Measurements from ENCODE around the gene S100A8. TPM values are rescaled to one million over a fixed set of nuclear protein-coding genes. Genes with fewer than 3 reads are reported as not detected.
"Not testable (repeated sequence)": the region's sequence is repeated elsewhere in the genome, so short reads cannot be mapped to it uniquely, and the experiment has no call there.

S100A8 gene
- polyA plus RNA-seq, 1 donor = 2.5 TPM

DNA sequence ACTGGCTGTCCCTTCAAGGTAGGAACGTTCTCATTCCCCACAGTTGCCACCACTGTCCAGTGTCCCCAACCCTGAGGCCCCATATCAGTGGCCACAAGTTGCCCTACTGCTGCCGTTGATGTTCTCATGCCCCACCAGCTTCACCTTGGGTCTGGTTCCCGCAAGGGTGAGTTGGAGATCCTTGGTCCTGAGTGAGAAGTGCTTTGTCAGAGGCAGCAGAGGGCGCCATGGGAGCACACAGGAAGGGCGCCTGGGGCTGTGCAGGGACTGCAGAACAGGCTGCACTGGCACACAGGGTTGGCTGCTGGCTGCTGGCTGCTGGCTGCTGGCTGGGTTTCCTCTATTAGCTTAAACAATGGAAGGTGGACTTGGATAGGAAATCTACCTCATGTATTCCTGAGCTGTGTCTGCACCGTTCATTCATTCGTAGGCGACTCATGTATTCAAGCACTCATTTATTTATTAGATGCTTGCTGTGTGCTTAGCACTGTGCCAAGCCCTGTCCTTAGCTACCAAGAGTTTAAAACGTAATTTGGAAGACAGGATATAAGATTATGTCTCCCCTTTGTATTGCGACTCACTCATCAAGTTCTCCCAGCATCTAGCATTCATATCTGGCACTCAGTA, 35.3 kb downstream of the S100A8 start:
- H3K4me3 ChIP-seq (ENCODE audit: low read length) = no peak overlapping the region
- H3K27me3 ChIP-seq (ENCODE audit: control insufficient read depth, insufficient read depth, low read length) = peaks cover 3% of the 10 kb centered on the region
- peaks cover 23% of the 10 kb centered on the region for H3K4me1 ChIP-seq (ENCODE audit: control insufficient read depth, insufficient read depth, low read length)
- whole genome bisulfite sequencing (ENCODE audit: insufficient coverage, low lambda C conversion rate) = 80% methylated on average over 1 of the region's 10 CpGs
- DNase-seq = peak; percentile 51 to 58
- H3K9me3 ChIP-seq (ENCODE audit: control insufficient read depth, low read depth, low read length) = peaks cover 3% of the 10 kb centered on the region
- no peaks in the 10 kb centered on the region for H3K36me3 ChIP-seq (ENCODE audit: control insufficient read depth, insufficient read depth, low read length)
- H3K27ac ChIP-seq (ENCODE audit: low read length) = no peak overlapping the region

- DNase-seq = no peak
- no peak overlapping the region for H3K27ac ChIP-seq (ENCODE audit: low read length)
- peaks cover 3% of the 10 kb centered on the region for H3K9me3 ChIP-seq (ENCODE audit: control insufficient read depth, low read depth, low read length)
- no peak overlapping the region for H3K4me3 ChIP-seq (ENCODE audit: low read length)
- peaks cover 14% of the 10 kb centered on the region for H3K4me1 ChIP-seq (ENCODE audit: control insufficient read depth, insufficient read depth, low read length)
- H3K27me3 ChIP-seq (ENCODE audit: control insufficient read depth, insufficient read depth, low read length) = peaks cover 5% of the 10 kb centered on the region
- WGBS (ENCODE audit: insufficient coverage, low lambda C conversion rate) = no CpG with 5 or more reads among the region's 8 CpGs
- H3K36me3 ChIP-seq (ENCODE audit: control insufficient read depth, insufficient read depth, low read length) = no peaks in the 10 kb centered on the region
These were observed 36.2 kb downstream of the S100A8 start for GRCh38 chr1:153354515-153355193.

DNA sequence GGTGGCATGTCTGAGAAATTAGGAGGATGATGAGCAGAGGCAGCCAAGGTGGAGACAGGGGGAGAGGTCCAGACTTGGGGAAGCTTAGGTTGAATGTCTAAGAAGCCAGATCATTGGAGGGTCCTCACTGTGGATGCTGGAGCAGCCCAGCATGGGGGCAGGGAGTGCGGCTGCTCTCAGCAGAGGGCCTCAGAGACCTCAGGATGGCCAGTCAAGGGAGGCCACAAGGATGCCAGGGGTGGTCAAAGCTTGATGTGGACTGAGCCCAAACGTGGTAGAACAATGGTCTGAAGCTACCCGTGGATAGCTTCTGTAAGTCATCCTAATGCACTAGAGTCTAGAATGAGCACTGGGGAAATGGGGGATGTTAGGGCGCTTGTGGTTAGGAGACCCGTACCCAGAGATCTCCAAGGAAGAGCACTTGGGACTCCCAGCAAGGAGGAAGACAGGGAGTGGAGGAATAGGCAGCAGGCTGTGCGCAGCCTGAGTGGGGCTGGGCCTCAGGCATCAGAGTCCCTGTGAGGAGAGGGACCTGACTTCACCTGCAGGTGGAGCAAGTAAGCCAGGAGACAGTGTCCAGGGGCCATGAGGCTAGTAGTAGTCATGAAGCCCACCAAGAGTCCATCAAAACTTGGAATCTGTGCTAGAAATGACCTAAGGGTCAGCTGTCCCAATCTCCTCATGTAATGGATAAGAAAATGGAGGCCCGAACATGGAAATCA, 37.5 kb downstream of the S100A8 start:
- 80% methylated on average over 1 of the region's 7 CpGs for WGBS (ENCODE audit: insufficient coverage, low lambda C conversion rate)
- no peak for DNase-seq

GRCh38 chr1:153352523-153352922, 38.4 kb downstream of the S100A8 start:
- Histone ChIP-seq H3K36me3 (ENCODE audit: control insufficient read depth, insufficient read depth, low read length) (no peaks in the 10 kb centered on the region), H3K27me3 (ENCODE audit: control insufficient read depth, insufficient read depth, low read length) (peaks cover 5% of the 10 kb centered on the region), H3K9me3 (ENCODE audit: control insufficient read depth, low read depth, low read length) (peaks cover 3% of the 10 kb centered on the region), H3K4me1 (ENCODE audit: control insufficient read depth, insufficient read depth, low read length) (peaks cover 20% of the 10 kb centered on the region), H3K4me3 (ENCODE audit: low read length) (no peak overlapping the region), H3K27ac (ENCODE audit: low read length) (no peak overlapping the region)
- DNase-seq = peak; percentile 53 to 56
- 0% methylated on average over 2 of the region's 4 CpGs for WGBS (ENCODE audit: insufficient coverage, low lambda C conversion rate)

More for the DNA sequence above, 37.5 kb downstream of the S100A8 start:
- Histone ChIP-seq H3K36me3 (ENCODE audit: control insufficient read depth, insufficient read depth, low read length) (no peaks in the 10 kb centered on the region), H3K9me3 (ENCODE audit: control insufficient read depth, low read depth, low read length) (peaks cover 3% of the 10 kb centered on the region), H3K4me3 (ENCODE audit: low read length) (no peak overlapping the region), H3K4me1 (ENCODE audit: control insufficient read depth, insufficient read depth, low read length) (peaks cover 20% of the 10 kb centered on the region), H3K27me3 (ENCODE audit: control insufficient read depth, insufficient read depth, low read length) (peaks cover 5% of the 10 kb centered on the region), H3K27ac (ENCODE audit: low read length) (no peak overlapping the region)

DNA sequence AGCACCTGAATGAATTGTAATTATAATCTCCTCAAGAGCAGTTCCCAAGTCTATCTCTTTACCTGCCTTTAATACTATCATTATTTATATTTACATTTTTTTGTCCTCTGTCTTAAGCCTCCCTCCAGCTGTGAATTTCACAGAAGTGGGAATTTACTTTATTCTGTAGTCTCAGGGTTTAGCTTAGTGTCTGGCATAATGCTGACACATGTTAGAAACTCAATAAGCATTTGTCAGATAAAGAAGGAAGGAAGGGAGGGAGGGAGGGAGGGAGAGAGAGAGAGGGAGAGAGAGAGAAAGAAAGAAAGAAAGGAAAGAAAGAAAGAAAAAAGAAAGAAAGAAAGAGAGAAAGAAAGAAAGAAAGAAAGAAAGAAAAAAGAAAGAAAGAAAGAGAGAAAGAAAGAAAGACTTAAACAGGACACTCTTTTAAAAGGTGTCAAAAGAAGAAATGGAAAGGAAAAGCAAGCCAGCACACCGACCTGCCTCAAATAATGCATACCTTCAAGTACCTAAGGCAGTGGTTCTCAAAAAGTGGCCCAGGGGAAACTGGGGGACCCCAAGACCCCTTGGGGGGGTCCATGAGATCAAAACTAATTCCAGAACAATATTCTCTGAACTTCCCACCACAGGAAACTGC, 40.4 kb downstream of the S100A8 start:
- peaks cover under 1% of the 10 kb centered on the region for H3K9me3 ChIP-seq (ENCODE audit: control insufficient read depth, low read depth, low read length)
- no peak overlapping the region for H3K4me3 ChIP-seq (ENCODE audit: low read length)
- H3K27ac ChIP-seq (ENCODE audit: low read length) = no peak overlapping the region
- no CpG with 5 or more reads among the region's 1 CpG for WGBS (ENCODE audit: insufficient coverage, low lambda C conversion rate)
- H3K27me3 ChIP-seq (ENCODE audit: control insufficient read depth, insufficient read depth, low read length) = peaks cover 5% of the 10 kb centered on the region
- H3K4me1 ChIP-seq (ENCODE audit: control insufficient read depth, insufficient read depth, low read length) = peaks cover 13% of the 10 kb centered on the region
- DNase-seq = no peak
- no peaks in the 10 kb centered on the region for H3K36me3 ChIP-seq (ENCODE audit: control insufficient read depth, insufficient read depth, low read length)

DNA sequence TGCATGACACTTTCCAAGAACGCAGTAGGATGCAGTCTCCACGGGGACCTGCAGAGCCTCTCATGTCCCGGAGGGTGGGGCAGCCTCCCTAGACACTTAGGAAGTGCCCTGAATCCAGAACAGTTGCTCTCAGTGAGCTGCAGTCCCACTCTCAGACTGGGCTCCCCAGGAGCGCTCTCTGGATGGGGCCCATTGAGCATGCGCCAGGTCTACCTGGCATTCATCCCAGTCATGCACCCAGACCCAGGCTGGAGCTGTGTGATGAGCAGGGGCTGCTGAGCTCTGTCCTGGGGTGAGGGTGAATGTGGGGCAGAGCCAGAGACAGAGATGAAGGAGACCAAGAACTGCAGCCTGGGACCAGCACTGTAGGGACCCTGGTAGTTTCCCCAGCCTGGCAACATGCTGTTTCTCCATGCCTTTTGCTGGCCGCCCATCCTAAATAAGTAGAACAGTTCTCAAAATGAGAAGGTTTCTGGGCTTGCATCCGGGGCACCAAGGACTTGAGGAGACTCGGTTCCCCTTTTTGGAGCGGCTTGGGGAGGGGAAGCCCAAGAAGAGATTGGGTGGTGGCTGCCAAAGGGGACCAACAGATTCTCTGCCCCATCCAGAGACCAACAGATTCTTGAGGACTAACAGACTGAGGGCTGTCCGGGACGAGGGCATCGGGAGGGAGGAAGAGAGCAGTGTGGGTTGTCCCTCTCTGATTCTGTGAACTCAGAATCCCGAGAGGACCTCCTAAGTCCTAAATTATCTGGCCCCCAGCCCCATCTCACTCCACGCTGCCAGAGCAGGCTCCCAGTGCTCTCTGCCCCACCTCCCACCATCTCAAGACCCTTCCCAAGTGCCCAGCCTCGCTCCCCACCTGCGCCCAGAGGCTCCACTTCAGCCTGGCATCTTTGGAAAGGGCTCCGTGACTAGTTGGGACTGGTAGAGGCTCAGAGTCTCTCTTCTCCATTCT, 41.2 kb downstream of the S100A8 start:
- Histone ChIP-seq H3K9me3 (ENCODE audit: control insufficient read depth, low read depth, low read length) (no peaks in the 10 kb centered on the region), H3K27ac (ENCODE audit: low read length) (no peak overlapping the region), H3K4me1 (ENCODE audit: control insufficient read depth, insufficient read depth, low read length) (peaks cover 17% of the 10 kb centered on the region), H3K36me3 (ENCODE audit: control insufficient read depth, insufficient read depth, low read length) (no peaks in the 10 kb centered on the region), H3K27me3 (ENCODE audit: control insufficient read depth, insufficient read depth, low read length) (peaks cover 5% of the 10 kb centered on the region), H3K4me3 (ENCODE audit: low read length) (no peak overlapping the region)
- WGBS (ENCODE audit: insufficient coverage, low lambda C conversion rate) = no CpG with 5 or more reads among the region's 17 CpGs
- DNase-seq = no peak

DNA sequence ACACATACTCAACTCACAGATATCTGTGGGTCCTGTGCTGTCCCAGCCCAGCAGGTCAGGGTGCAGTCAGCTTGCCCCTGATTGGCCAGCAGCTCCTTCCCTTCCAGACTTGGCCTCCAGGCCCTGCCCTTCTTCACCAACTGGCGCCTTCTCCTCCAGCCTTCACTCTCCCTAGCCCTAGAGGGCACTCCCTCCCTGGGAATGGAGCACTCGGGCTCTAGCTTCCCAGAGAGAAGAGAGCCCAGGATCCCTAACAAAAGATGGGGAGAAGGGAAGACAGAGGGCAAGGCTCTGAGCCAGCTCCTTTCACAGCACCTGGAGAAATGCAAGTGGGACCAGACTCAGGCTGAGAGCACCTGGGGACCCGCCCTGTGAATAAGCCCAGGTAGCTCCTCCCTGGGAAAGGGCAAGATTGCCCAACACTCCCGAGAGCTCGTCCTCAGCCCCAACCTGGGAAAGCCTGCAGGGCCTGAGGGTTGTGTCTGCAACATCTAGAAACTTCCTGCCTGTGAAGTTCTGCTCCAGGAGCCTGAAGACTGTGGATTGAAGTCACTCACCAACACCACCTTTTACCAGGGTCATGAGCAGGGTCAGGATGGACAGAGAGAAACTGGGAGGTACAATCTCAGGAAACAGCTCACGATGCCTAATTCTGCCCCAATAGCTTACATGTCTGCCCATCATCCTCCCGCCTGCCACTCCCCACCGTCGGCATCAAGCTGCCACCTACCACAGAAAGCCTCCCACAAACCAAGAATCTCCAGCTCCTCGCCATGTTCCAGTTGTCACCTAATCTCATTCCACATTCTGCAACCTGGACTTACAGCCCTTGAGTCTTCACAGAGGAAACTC, 42.1 kb downstream of the S100A8 start, which contains the start of gene PGLYRP4:
TSS of gene PGLYRP4 (minus strand) at position 331 of the 852 bp plus-strand sequence. CDS start 909 bp downstream, outside the sequence.
- H3K36me3 ChIP-seq (ENCODE audit: control insufficient read depth, insufficient read depth, low read length) = no peaks in the 10 kb centered on the region
- no peak within 1 kb of the TSS for H3K4me3 ChIP-seq (ENCODE audit: low read length)
- H3K4me1 ChIP-seq (ENCODE audit: control insufficient read depth, insufficient read depth, low read length) = peaks cover 25% of the 10 kb centered on the region
- H3K9me3 ChIP-seq (ENCODE audit: control insufficient read depth, low read depth, low read length) = no peaks in the 10 kb centered on the region
- peak within 1 kb of the TSS; percentile 39 for H3K27ac ChIP-seq (ENCODE audit: low read length)
- WGBS (ENCODE audit: insufficient coverage, low lambda C conversion rate) = no CpG with 5 or more reads among the region's 10 CpGs
- peaks cover 5% of the 10 kb centered on the region for H3K27me3 ChIP-seq (ENCODE audit: control insufficient read depth, insufficient read depth, low read length)
- peak; percentile 29 to 51 for DNase-seq

DNA sequence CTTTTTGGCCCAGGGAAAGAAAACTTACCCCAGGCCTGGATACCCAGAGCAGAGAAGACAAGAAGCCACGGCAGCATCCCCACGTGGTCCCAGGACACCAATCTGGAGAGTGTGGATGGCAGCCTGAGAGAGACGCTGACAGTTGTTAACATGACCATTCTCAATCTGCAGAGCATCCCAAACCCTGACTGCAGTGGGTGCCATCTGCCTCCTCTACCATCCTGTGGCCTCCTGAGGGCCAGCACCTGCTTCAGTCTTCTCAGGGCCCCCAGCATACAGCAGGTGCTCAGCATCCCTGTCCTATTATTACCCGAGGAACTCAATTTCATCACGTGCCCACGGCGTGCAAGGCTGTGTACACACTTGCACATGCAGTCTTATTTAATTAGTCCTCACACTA, 43.0 kb downstream of the S100A8 start:
- Histone ChIP-seq H3K4me3 (ENCODE audit: low read length) (no peak overlapping the region), H3K9me3 (ENCODE audit: control insufficient read depth, low read depth, low read length) (no peaks in the 10 kb centered on the region), H3K36me3 (ENCODE audit: control insufficient read depth, insufficient read depth, low read length) (no peaks in the 10 kb centered on the region), H3K27ac (ENCODE audit: low read length) (peak overlapping the region; percentile 39), H3K4me1 (ENCODE audit: control insufficient read depth, insufficient read depth, low read length) (peaks cover 34% of the 10 kb centered on the region), H3K27me3 (ENCODE audit: control insufficient read depth, insufficient read depth, low read length) (peaks cover 5% of the 10 kb centered on the region)
- WGBS (ENCODE audit: insufficient coverage, low lambda C conversion rate) = no CpG with 5 or more reads among the region's 7 CpGs
- DNase-seq = no peak

DNA sequence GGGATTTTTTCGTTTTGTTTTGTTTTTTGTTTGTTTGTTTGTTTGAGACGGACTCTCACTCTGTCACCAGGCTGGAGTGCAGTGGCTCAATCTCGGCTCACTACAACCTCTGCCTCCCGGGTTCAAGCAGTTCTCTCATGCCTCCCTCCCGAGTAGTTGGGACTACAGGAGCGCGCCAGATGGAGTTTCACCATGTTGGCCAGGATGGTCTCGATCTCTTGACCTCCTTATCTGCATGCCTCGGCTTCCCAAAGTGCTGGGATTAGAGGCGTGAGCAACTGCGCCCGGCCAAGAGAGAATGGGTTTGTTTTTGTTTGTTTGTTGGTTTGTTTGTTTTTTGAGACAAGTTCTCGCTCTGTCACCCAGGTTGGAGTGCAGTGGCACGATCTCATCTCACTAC, 43.8 kb downstream of the S100A8 start:
- not testable (repeated sequence) for H3K4me3 ChIP-seq (ENCODE audit: low read length); H3K27me3 ChIP-seq (ENCODE audit: control insufficient read depth, insufficient read depth, low read length); DNase-seq; H3K9me3 ChIP-seq (ENCODE audit: control insufficient read depth, low read depth, low read length); H3K36me3 ChIP-seq (ENCODE audit: control insufficient read depth, insufficient read depth, low read length); H3K27ac ChIP-seq (ENCODE audit: low read length)
- 80% methylated on average over 1 of the region's 14 CpGs for WGBS (ENCODE audit: insufficient coverage, low lambda C conversion rate)
- peaks cover 36% of the 10 kb centered on the region for H3K4me1 ChIP-seq (ENCODE audit: control insufficient read depth, insufficient read depth, low read length)
